Lower leg skin (tissue), 4 donors: ENCODE results near the gene HK1. TPM values are rescaled to one million over a fixed set of nuclear protein-coding genes. Genes with fewer than 3 reads are reported as not detected.
"Not testable (repeated sequence)": the region's sequence is repeated elsewhere in the genome, so short reads cannot be mapped to it uniquely, and the experiment has no call there.

ENCODE experiments used
- DNase-seq, 2 donors: peaks; one replicate each; pipeline ENCODE4 v3.0.0-alpha.2; 2019; ENCODE audit warnings: low spot score in 2 of 2
- H3K4me3 ChIP-seq: fragments of 200-600 bp; sonication (generic); 2 replicates; pipeline ENCODE4 v1.5.1; 2017; ENCODE audit warnings: mild to moderate bottlenecking, low read depth; ENCODE audit not compliant: poor library complexity, severe bottlenecking
- CTCF ChIP-seq, 3 donors: fragments of 450-650 bp; IDR thresholded peaks; one replicate each; pipeline ENCODE4 v1.5.1; 2016; ENCODE audit warnings: antibody characterized with exemption in 3 of 3, mild to moderate bottlenecking in 3 of 3, moderate library complexity in 2 of 3
- POLR2A ChIP-seq, 2 donors: fragments of 450-650 bp; IDR thresholded peaks; one replicate each; pipeline ENCODE4 v1.6.1; 2016 to 2017; ENCODE audit warnings: antibody characterized with exemption in 2 of 2, mild to moderate bottlenecking in 1 of 2, moderate library complexity in 1 of 2
- WGBS, 2 donors: methylation state at CpG; one replicate each; pipeline ENCODE4 v1.1.5; 2018; 5-methylcytosine and 5-hydroxymethylcytosine counted together
- intact Hi-C: fragments of 100-400 bp; cut with DNase I; formaldehyde crosslinking; loops from one replicate; pipeline ENCODE4 v1.15.0; 2023; ENCODE audit warnings: low total_unique reads
- total RNA-seq, 4 donors: library from RNA; depleted of rRNA; stranded (reverse); fragments of >200 nt; gene quantifications; one replicate each; pipeline ENCODE4 v1.1.0, GENCODE V29; 2016

Gene HK1
- total RNA-seq, 4 donors from 2014 or later: 117 to 162 (median 158) TPM

GRCh38 chr10:69295027-69295636, 16.8 kb downstream of the HK1 start:
- no peak overlapping the region for H3K4me3 ChIP-seq
- DNase-seq: no peak
- intact Hi-C loops: no loop called here
- 92 to 94% methylated on average over 11 of the region's 11 CpGs for WGBS, 2 donors
- TF ChIP-seq CTCF (IDR thresholded peaks at IDR 0.05): no peak
- no peak for TF ChIP-seq POLR2A (IDR thresholded peaks at IDR 0.05)

- no peak for TF ChIP-seq POLR2A (IDR thresholded peaks at IDR 0.05)
- TF ChIP-seq CTCF (IDR thresholded peaks at IDR 0.05): no peak
- intact Hi-C loops: no loop called here
- 90 to 91% methylated on average over 3 of the region's 3 CpGs for WGBS, 2 donors
- H3K4me3 ChIP-seq: no peak overlapping the region
- DNase-seq: no peak
Observed at GRCh38 chr10:69303632-69304051, 25.3 kb downstream of the HK1 start.

- TF ChIP-seq CTCF (IDR thresholded peaks at IDR 0.05) (no peak), POLR2A (IDR thresholded peaks at IDR 0.05) (no peak)
- no peak for DNase-seq
- 92 to 94% methylated on average over 2 of the region's 2 CpGs for WGBS, 2 donors
- intact Hi-C loops: no loop called here
- no peak overlapping the region for H3K4me3 ChIP-seq
Observed at GRCh38 chr10:69306421-69306820, 28.1 kb downstream of the HK1 start.

GRCh38 chr10:69307434-69307833, 29.1 kb downstream of the HK1 start:
- no peak for DNase-seq
- 88 to 91% methylated on average over 4 of the region's 4 CpGs for WGBS, 2 donors
- TF ChIP-seq CTCF (IDR thresholded peaks at IDR 0.05): no peak
- TF ChIP-seq POLR2A (IDR thresholded peaks at IDR 0.05): no peak
- intact Hi-C loops: no loop called here
- H3K4me3 ChIP-seq: no peak overlapping the region

GRCh38 chr10:69308304-69308703, 30.0 kb downstream of the HK1 start:
- WGBS, 2 donors: 93 to 96% methylated on average over 10 of the region's 10 CpGs
- intact Hi-C loops: not testable (repeated sequence)

GRCh38 chr10:69311309-69311708, 33.0 kb downstream of the HK1 start:
- 51 to 66% methylated on average over 4 of the region's 4 CpGs for WGBS, 2 donors
- no peak for TF ChIP-seq POLR2A (IDR thresholded peaks at IDR 0.05)
- TF ChIP-seq CTCF (IDR thresholded peaks at IDR 0.05): no peak
- no peak overlapping the region for H3K4me3 ChIP-seq
- DNase-seq: no peak
- intact Hi-C loops: no loop called here

More at GRCh38 chr10:69308304-69308703, 30.0 kb downstream of the HK1 start:
- DNase-seq, H3K4me3 ChIP-seq: not testable (repeated sequence)
